ENCODE data around the gene SPATA33. TPM values are rescaled to one million over a fixed set of nuclear protein-coding genes. Genes with fewer than 3 reads are reported as not detected.

SPATA33 gene
- total and polyA plus RNA-seq, 2 donors, result 4.7 to 8.1 TPM

DNA sequence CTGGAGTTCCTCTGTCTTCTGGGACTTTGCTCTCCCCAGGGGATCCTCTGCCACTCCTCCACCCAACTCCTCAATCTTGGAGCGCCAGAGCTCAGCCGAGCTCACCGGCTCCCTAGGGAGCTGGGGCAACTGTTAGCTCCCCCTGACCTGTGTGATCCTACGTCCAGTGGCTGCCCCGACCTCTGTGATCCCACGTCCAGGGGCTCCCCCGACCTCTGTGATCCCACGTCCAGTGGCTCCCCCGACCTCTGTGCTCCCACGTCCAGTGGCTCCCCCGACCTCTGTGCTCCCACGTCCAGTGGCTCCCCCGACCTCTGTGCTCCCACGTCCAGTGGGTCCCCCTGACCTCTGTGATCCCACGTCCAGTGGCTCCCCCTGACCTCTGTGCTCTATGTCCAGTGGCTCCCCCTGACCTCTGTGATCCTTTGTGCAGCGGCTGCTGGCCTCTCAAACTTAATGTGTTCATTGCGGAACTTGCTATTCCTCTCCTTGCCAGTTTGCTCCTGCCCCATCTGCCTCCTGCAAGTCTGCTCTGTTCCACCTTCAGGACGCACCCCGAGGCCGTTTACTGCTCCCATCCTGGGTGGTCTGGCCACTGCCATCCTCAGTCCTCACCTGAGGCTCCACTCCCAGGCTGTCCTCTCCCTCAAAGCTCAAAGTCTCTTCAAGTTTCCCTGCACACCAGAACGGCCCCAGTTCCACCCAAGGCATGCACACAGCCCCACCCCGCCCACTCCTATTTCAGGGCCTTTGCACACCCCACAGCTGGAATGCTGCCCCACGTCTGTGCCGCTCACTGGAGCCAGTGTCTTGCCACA is 60.3 kb downstream of the SPATA33 start:
- peaks cover 10 to 17% of the 10 kb centered on the region in 2 donors for H3K27me3 ChIP-seq (ENCODE audit: control insufficient read depth in 2 of 2, insufficient read depth in 1 of 2, low read length in 1 of 2)
- H3K4me3 ChIP-seq (ENCODE audit: low read length in 2 of 2), result no peak overlapping the region
- no peaks in the 10 kb centered on the region for H3K9me3 ChIP-seq (ENCODE audit: control insufficient read depth in 2 of 2, insufficient read depth in 1 of 2, low read length in 1 of 2)
- peaks cover 0 to 5% of the 10 kb centered on the region in 2 donors for H3K36me3 ChIP-seq (ENCODE audit: control insufficient read depth in 2 of 2, insufficient read depth in 2 of 2, low read length in 1 of 2)
- 96% methylated on average over 24 of the region's 24 CpGs for WGBS
- no peak overlapping the region for H3K27ac ChIP-seq (ENCODE audit: low read depth in 1 of 2, low read length in 1 of 2)
- peaks cover 8 to 14% of the 10 kb centered on the region in 2 donors for H3K4me1 ChIP-seq (ENCODE audit: control insufficient read depth in 2 of 2, insufficient read depth in 2 of 2, low read length in 2 of 2)
- no peak for DNase-seq (ENCODE audit: low read depth in 6 of 9, low spot score in 9 of 9)

Other genes with a start within 250 kb of the SPATA33 start
- gene ANKRD11, start 167.3 kb upstream of the SPATA33 start, total RNA-seq, result 24.8 TPM
- 79.5 TPM for gene ANKRD11, start 167.3 kb upstream of the SPATA33 start, polyA plus RNA-seq
- gene SPG7, start 149.4 kb upstream of the SPATA33 start, total RNA-seq, result 51.9 TPM
- 164 TPM for gene SPG7, start 149.4 kb upstream of the SPATA33 start, polyA plus RNA-seq
- gene RPL13, start 97.2 kb upstream of the SPATA33 start, total RNA-seq, result 4,686 TPM
- 5,597 TPM for gene RPL13, start 97.2 kb upstream of the SPATA33 start, polyA plus RNA-seq
- gene CPNE7, start 82.1 kb upstream of the SPATA33 start, total RNA-seq, result 12.8 TPM
- gene CPNE7, start 82.1 kb upstream of the SPATA33 start, polyA plus RNA-seq, result 9.6 TPM
- 1.7 TPM for gene DPEP1, start 44.2 kb upstream of the SPATA33 start, total RNA-seq
- gene DPEP1, start 44.2 kb upstream of the SPATA33 start, polyA plus RNA-seq, result 2.9 TPM
- 40.8 TPM for gene CHMP1A, start 128 bp upstream of the SPATA33 start, total RNA-seq
- gene CHMP1A, start 128 bp upstream of the SPATA33 start, polyA plus RNA-seq, result 70.8 TPM
- gene CDK10, start 28.9 kb downstream of the SPATA33 start, total RNA-seq, result 38.3 TPM
- gene CDK10, start 28.9 kb downstream of the SPATA33 start, polyA plus RNA-seq, result 124 TPM
- gene SPATA2L, start 43.9 kb downstream of the SPATA33 start, total RNA-seq, result 6.8 TPM
- gene SPATA2L, start 43.9 kb downstream of the SPATA33 start, polyA plus RNA-seq, result 9.1 TPM
- gene VPS9D1, start 63.1 kb downstream of the SPATA33 start, total RNA-seq, result 2.1 TPM
- 25.1 TPM for gene VPS9D1, start 63.1 kb downstream of the SPATA33 start, polyA plus RNA-seq
- 35.6 TPM for gene ZNF276, start 63.7 kb downstream of the SPATA33 start, total RNA-seq
- gene ZNF276, start 63.7 kb downstream of the SPATA33 start, polyA plus RNA-seq, result 55.0 TPM
- 14.1 TPM for gene FANCA, start 158.8 kb downstream of the SPATA33 start, total RNA-seq
- gene FANCA, start 158.8 kb downstream of the SPATA33 start, polyA plus RNA-seq, result 11.1 TPM
- gene SPIRE2, start 170.6 kb downstream of the SPATA33 start, total RNA-seq, result 1.6 TPM
- gene SPIRE2, start 170.6 kb downstream of the SPATA33 start, polyA plus RNA-seq, result 3.7 TPM
- 104 TPM for gene TCF25, start 215.8 kb downstream of the SPATA33 start, total RNA-seq
- 200 TPM for gene TCF25, start 215.8 kb downstream of the SPATA33 start, polyA plus RNA-seq

Data from thymus (tissue), 11 donors.